WTC11 (cell line): Measurements from ENCODE around the gene C7.

ENCODE experiments used
- CTCF ChIP-seq: fragments of 200-600 bp; IDR thresholded peaks from 2 replicates; pipeline ENCODE4 v1.8.0; 2022; ENCODE audit warnings: antibody characterized with exemption
- E2F1 ChIP-seq: sonication (generic); formaldehyde crosslinking; IDR thresholded peaks from 2 replicates; pipeline ENCODE4 v1.8.0; 2022; ENCODE audit warnings: mild to moderate bottlenecking, missing genetic modification reagents
- IRF2 ChIP-seq: sonication (generic); formaldehyde crosslinking; IDR thresholded peaks from 2 replicates; pipeline ENCODE4 v1.8.0; 2022; ENCODE audit warnings: low read depth, missing genetic modification reagents, borderline replicate concordance
- JUN ChIP-seq: sonication (generic); formaldehyde crosslinking; IDR thresholded peaks from 2 replicates; pipeline ENCODE4 v1.8.0; 2023; ENCODE audit warnings: mild to moderate bottlenecking, missing genetic modification reagents
- NFYB ChIP-seq: sonication (generic); formaldehyde crosslinking; conservative IDR thresholded peaks from 2 replicates; pipeline ENCODE4 v1.8.0; 2022; ENCODE audit warnings: low read depth, missing genetic modification reagents
- ZNF232 ChIP-seq: sonication (generic); formaldehyde crosslinking; IDR thresholded peaks from 2 replicates; pipeline ENCODE4 v1.8.0; 2022; ENCODE audit warnings: mild to moderate bottlenecking, missing genetic modification reagents
- TF ChIP-seq, protein P1 (sequence below): sonication (generic); formaldehyde crosslinking; IDR thresholded peaks from 2 replicates; pipeline ENCODE4 v1.8.1; 2023; ENCODE audit warnings: mild to moderate bottlenecking, moderate library complexity, missing genetic modification reagents
- TF ChIP-seq, protein P2 (sequence below): fragments of 250-450 bp; sonication (Bioruptor Pico); IDR thresholded peaks from 2 replicates; pipeline ENCODE4 v1.9.0; 2021; ENCODE audit warnings: mild to moderate bottlenecking

GRCh38 chr5:40882291-40882690, 27.0 kb upstream of the C7 start:
- no peak for TF ChIP-seq CTCF
- no peak for TF ChIP-seq JUN (CRISPR knock-in tag)
- TF ChIP-seq ZNF232 (CRISPR knock-in tag) = no peak
- TF ChIP-seq E2F1 (CRISPR knock-in tag) = no peak
- TF ChIP-seq IRF2 (CRISPR knock-in tag) = no peak
- TF ChIP-seq, protein P1, sequence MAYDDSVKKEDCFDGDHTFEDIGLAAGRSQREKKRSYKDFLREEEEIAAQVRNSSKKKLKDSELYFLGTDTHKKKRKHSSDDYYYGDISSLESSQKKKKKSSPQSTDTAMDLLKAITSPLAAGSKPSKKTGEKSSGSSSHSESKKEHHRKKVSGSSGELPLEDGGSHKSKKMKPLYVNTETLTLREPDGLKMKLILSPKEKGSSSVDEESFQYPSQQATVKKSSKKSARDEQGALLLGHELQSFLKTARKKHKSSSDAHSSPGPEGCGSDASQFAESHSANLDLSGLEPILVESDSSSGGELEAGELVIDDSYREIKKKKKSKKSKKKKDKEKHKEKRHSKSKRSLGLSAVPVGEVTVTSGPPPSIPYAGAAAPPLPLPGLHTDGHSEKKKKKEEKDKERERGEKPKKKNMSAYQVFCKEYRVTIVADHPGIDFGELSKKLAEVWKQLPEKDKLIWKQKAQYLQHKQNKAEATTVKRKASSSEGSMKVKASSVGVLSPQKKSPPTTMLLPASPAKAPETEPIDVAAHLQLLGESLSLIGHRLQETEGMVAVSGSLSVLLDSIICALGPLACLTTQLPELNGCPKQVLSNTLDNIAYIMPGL (CRISPR knock-in tag) = no peak
- TF ChIP-seq NFYB (CRISPR knock-in tag) = no peak
- TF ChIP-seq, protein P2, sequence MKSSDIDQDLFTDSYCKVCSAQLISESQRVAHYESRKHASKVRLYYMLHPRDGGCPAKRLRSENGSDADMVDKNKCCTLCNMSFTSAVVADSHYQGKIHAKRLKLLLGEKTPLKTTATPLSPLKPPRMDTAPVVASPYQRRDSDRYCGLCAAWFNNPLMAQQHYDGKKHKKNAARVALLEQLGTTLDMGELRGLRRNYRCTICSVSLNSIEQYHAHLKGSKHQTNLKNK (CRISPR knock-in tag) = no peak
